Brain microvascular endothelial cell (primary cell): ENCODE results near the gene ADORA1.

Experiments
- DNase-seq: peaks from one replicate; pipeline ENCODE4 v3.0.0-alpha.2; 2020
- H3K27ac ChIP-seq: fragments of 250-450 bp; sonication (Bioruptor Pico); 2 replicates; pipeline ENCODE4 v1.5.1; 2020; ENCODE audit warnings: mild to moderate bottlenecking, moderate library complexity
- H3K27me3 ChIP-seq: fragments of 250-450 bp; sonication (Bioruptor Pico); replicated peaks from 2 replicates; pipeline ENCODE4 v1.5.1; 2020; ENCODE audit warnings: mild to moderate bottlenecking
- H3K36me3 ChIP-seq: fragments of 250-450 bp; sonication (Bioruptor Pico); replicated peaks from 2 replicates; pipeline ENCODE4 v1.5.1; 2020; ENCODE audit warnings: mild to moderate bottlenecking
- H3K4me3 ChIP-seq: 2 replicates; pipeline ENCODE4 v1.5.1; 2011; ENCODE audit warnings: low read depth, mild to moderate bottlenecking, control low read depth, low read length, moderate library complexity
- in situ Hi-C: cut with HindIII; loops from 2 replicates; pipeline ENCODE4 v1.10.0; 2017; ENCODE audit warnings: low sequenced_read_pairs, low pct_ligation_motif_present
- TF ChIP-seq, protein P1 (sequence below): IDR thresholded peaks from 2 replicates; pipeline ENCODE4 v1.5.1; 2011; ENCODE audit warnings: low read depth, mild to moderate bottlenecking, moderate library complexity, low read length, control low read depth, inconsistent platforms; ENCODE audit errors: missing control alignments

The ADORA1 gene

DNA sequence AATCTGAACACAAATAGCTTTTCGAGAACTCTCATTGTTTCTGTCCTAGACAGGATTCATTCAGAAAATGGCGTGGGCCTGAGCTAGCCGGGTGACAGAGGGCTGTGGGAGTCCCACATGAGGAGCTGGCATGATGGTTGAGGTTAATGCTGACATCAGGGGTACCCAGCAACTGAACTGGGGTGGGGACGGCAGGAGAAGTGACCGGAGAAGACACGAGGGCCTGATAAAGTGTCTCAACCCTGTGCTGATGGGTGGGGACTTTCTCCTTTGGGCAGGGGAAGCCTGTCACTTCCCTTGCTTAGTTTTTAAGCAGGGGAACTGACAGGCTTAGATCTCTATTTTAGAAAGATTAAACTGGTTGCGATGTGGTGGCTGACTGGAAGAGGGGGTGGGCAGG lies 87.3 kb downstream of the ADORA1 start:
- in situ Hi-C loops = no loop called here
- H3K27ac ChIP-seq = no peak overlapping the region
- TF ChIP-seq, protein P1, sequence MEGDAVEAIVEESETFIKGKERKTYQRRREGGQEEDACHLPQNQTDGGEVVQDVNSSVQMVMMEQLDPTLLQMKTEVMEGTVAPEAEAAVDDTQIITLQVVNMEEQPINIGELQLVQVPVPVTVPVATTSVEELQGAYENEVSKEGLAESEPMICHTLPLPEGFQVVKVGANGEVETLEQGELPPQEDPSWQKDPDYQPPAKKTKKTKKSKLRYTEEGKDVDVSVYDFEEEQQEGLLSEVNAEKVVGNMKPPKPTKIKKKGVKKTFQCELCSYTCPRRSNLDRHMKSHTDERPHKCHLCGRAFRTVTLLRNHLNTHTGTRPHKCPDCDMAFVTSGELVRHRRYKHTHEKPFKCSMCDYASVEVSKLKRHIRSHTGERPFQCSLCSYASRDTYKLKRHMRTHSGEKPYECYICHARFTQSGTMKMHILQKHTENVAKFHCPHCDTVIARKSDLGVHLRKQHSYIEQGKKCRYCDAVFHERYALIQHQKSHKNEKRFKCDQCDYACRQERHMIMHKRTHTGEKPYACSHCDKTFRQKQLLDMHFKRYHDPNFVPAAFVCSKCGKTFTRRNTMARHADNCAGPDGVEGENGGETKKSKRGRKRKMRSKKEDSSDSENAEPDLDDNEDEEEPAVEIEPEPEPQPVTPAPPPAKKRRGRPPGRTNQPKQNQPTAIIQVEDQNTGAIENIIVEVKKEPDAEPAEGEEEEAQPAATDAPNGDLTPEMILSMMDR = no peak
- DNase-seq = no peak
- peaks cover 13% of the 10 kb centered on the region for H3K27me3 ChIP-seq
- no peak overlapping the region for H3K4me3 ChIP-seq
- H3K36me3 ChIP-seq = no peaks in the 10 kb centered on the region

DNA sequence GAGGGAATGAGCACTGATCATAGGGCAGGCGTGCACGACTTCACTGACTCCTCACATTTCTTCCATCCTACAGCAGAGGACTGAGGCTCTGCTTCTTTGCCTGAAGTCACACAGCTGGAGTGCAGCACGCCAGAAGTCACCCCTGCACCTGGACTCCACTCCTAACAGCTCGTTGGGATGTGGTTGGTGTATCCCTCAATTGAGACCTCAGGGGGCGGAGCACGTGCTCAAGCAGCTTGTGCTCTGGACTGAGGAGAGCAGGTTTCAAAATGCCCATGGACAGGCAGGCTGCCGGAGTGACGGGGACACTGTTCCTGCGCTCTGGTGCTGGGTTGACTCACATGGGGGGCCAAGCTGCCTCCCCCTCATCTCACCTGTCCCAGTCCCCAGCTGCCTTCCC lies 88.0 kb downstream of the ADORA1 start:
- H3K4me3 ChIP-seq = no peak overlapping the region
- in situ Hi-C loops = no loop called here
- peaks cover 13% of the 10 kb centered on the region for H3K27me3 ChIP-seq
- TF ChIP-seq, protein P1 = no peak
- DNase-seq = no peak
- no peaks in the 10 kb centered on the region for H3K36me3 ChIP-seq
- H3K27ac ChIP-seq = no peak overlapping the region

DNA sequence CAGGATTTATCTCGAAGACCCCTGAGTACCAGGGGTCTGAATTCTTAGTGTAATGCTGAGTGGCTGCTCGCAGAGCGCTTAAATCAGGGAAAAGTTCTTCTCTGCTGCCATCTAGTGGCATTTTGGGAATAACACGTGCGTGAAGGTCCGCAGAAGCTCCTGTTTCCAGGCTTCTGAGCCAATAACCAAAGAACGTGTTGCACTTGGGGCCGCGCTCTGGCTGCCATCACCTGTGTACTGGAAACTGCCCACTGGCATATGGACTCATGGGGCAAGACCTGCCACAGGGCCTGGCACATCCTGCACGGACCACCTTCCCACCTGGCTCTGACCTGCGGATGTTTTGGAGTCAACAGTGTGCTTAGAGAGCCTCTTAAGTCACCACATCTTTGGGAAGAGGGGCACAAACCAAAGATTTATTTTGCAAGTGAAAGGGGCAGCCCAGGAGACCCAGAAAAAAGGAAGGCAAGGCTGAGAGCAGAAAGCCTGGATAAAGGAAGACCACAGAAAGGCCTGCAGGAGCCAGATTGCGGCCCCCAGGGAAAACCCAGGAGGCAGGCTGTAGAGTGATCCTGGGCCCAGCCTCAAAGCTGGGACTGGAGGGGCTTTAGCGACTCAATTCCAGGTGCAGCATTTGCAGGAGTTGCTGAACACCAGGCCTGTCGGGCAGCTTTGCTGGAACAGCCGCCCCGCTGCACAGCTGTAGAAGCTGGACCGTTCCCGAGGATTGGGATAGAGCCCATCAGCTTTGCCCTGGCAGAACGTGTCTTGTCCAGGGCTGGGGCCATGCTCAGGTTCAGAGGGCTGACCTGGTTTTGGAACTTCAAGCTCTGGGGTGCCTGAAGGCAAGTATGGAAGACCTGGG lies 89.0 kb downstream of the ADORA1 start:
- peak; percentile 45 for DNase-seq
- TF ChIP-seq, protein P1 = peak; percentile 73
- Histone ChIP-seq H3K4me3 (no peak overlapping the region), H3K36me3 (no peaks in the 10 kb centered on the region), H3K27ac (no peak overlapping the region), H3K27me3 (peaks cover 16% of the 10 kb centered on the region)
- in situ Hi-C loops = no loop called here
